Subcutaneous adipose tissue (tissue), 4 donors: Measurements from ENCODE around the gene DENND5B. TPM values are rescaled to one million over a fixed set of nuclear protein-coding genes. Genes with fewer than 3 reads are reported as not detected.

ENCODE experiments used
- CTCF ChIP-seq: fragments of 450-650 bp; IDR thresholded peaks from one replicate; pipeline ENCODE4 v1.5.1; 2016; ENCODE audit warnings: low read depth, mild to moderate bottlenecking, control low read depth, antibody characterized with exemption, moderate library complexity
- total RNA-seq, 4 donors: library from RNA; depleted of rRNA; stranded (reverse); fragments of >200 nt; gene quantifications; one replicate each; pipeline ENCODE4 v1.1.0, GENCODE V29; 2016

The DENND5B gene
- total RNA-seq, 4 donors from 2014 or later: 11.1 to 19.2 (median 14.0) TPM

- no peak for TF ChIP-seq CTCF
Measured at GRCh38 chr12:31603546-31604009, 12.6 kb upstream of the DENND5B start.

- no peak for TF ChIP-seq CTCF
Measured at GRCh38 chr12:31600750-31601149, 9.8 kb upstream of the DENND5B start.

- no peak for TF ChIP-seq CTCF
Measured at GRCh38 chr12:31600252-31600651, 9.3 kb upstream of the DENND5B start.

- TF ChIP-seq CTCF: no peak
Measured at GRCh38 chr12:31599053-31599452, 8.1 kb upstream of the DENND5B start.

GRCh38 chr12:31597066-31597465 lies 6.1 kb upstream of the DENND5B start:
- TF ChIP-seq CTCF: no peak

- TF ChIP-seq CTCF: no peak
Measured at GRCh38 chr12:31594681-31595080, 3.7 kb upstream of the DENND5B start.

- no peak for TF ChIP-seq CTCF
Measured at GRCh38 chr12:31591380-31591901, 505 bp upstream of the DENND5B start.
